Naive thymus-derived CD8-positive, alpha-beta T cell (primary cell): ENCODE data around the gene F11R. TPM values are rescaled to one million over a fixed set of nuclear protein-coding genes. Genes with fewer than 3 reads are reported as not detected.
A peak's percentile ranks its signal among the peaks of the same experiment; 100 is the strongest.
"Not testable (repeated sequence)": the region's sequence is repeated elsewhere in the genome, so short reads cannot be mapped to it uniquely, and the experiment has no call there.

Experiments
- ATAC-seq, 2 donors: fragments of 150-1000 bp; cut with Tn5 transposase in 1 of 2; sonication (Bioruptor Pico), chemical (Tn5 transposase) in 1 of 2; 1 replicate in 1 of 2; 2 replicates in 1 of 2; pipeline ENCODE4 v1.10.0; 2021; ENCODE audit warnings: mild to moderate bottlenecking in 2 of 2, moderate library complexity in 2 of 2
- POLR2A ChIA-PET: fragments of 350-600 bp; sonication (Branson Sonifier 250); formaldehyde crosslinking; loops from one replicate; lab custom pipeline; 2021; ENCODE audit warnings: antibody characterized with exemption; lab: Charles Lee
- DNase-seq, 10 donors: peaks; one replicate each; pipeline versions ENCODE4 v3.0.0 to v3.0.0-alpha.2; 2020 to 2022
- H3K27ac Mint-ChIP-seq, 10 donors: one replicate each; pipeline ENCODE4 v1.8.0; 2020 to 2022; ENCODE audit warnings: mild to moderate bottlenecking in 10 of 10, mixed read lengths in 10 of 10, moderate library complexity in 4 of 10, inconsistent platforms in 1 of 10
- H3K27me3 Mint-ChIP-seq, 5 donors: one replicate each; pipeline ENCODE4 v1.8.0; 2021 to 2022; ENCODE audit warnings: mixed read lengths in 5 of 5
- H3K36me3 Mint-ChIP-seq, 3 donors: one replicate each; pipeline ENCODE4 v1.8.0; 2020 to 2022; ENCODE audit warnings: mixed read lengths in 3 of 3, mild to moderate bottlenecking in 2 of 3, inconsistent platforms in 1 of 3
- H3K4me1 Mint-ChIP-seq, 4 donors: one replicate each; pipeline ENCODE4 v1.8.0; 2021 to 2022; ENCODE audit warnings: mixed read lengths in 4 of 4
- H3K4me3 Mint-ChIP-seq, 10 donors: one replicate each; pipeline ENCODE4 v1.8.0; 2020 to 2022; ENCODE audit warnings: mild to moderate bottlenecking in 10 of 10, mixed read lengths in 10 of 10, moderate library complexity in 6 of 10, inconsistent platforms in 1 of 10
- H3K9me3 Mint-ChIP-seq, 9 donors: one replicate each; pipeline ENCODE4 v1.8.0; 2020 to 2022; ENCODE audit warnings: mixed read lengths in 9 of 9, mild to moderate bottlenecking in 3 of 9, inconsistent platforms in 1 of 9, moderate library complexity in 1 of 9
- polyA plus RNA-seq, 3 donors: library from polyadenylated mRNA; unstranded; fragments of 300-500 nt; fragmentation: Illumina TruSeq; gene quantifications; one replicate each; pipeline ENCODE4 v1.2.3, GENCODE V29; 2021
- total RNA-seq, 8 experiments: library from RNA in 2 of 8; stranded (reverse) in 2 of 8; gene quantifications; one replicate each; pipeline ENCODE4 v1.2.3 and lab custom pipeline; 2021 to 2026

F11R gene
- total and polyA plus RNA-seq, 5 experiments from 2014 or later = 6.7 to 16.4 (median 9.0) TPM

GRCh38 chr1:161021165-161021969 is 415 bp upstream of the F11R start:
- POLR2A ChIA-PET = interaction anchor here (0.6 to 5.4 kb wide), 16 partner anchors 8 to 313 kb away, joined by 3 to 65 read pairs (median 6); partner anchors contain the start of genes ARHGAP30, DEDD, KLHDC9 and TSTD1
- peaks cover 28 to 51% (median 45%) of the 10 kb centered on the region in 4 donors for H3K4me1 Mint-ChIP-seq
- ATAC-seq (peak; percentile 94 to 97), DNase-seq (peak; percentile 78 to 95 (median 90))
- H3K9me3 Mint-ChIP-seq = no peaks in the 10 kb centered on the region
- peaks cover 0 to 2% (median 0%) of the 10 kb centered on the region in 5 donors for H3K27me3 Mint-ChIP-seq
- H3K27ac Mint-ChIP-seq = peak overlapping the region; percentile 62 to 98 (median 94)
- peaks cover 0 to 2% (median 0%) of the 10 kb centered on the region in 3 donors for H3K36me3 Mint-ChIP-seq
- peak overlapping the region; percentile 85 to 97 (median 90) for H3K4me3 Mint-ChIP-seq

- DNase-seq (no peak), ATAC-seq (no peak)
- Mint-ChIP-seq H3K4me1 (peaks cover 24 to 51% (median 43%) of the 10 kb centered on the region in 4 donors), H3K36me3 (no peaks in the 10 kb centered on the region), H3K27me3 (peaks cover 0 to 2% (median 0%) of the 10 kb centered on the region in 5 donors), H3K9me3 (no peaks in the 10 kb centered on the region), H3K27ac (peak overlapping the region; percentile 15 to 98 (median 94)), H3K4me3 (peak overlapping the region; percentile 85 to 97 (median 90))
- POLR2A ChIA-PET = interaction anchor here (0.8 to 5.4 kb wide), 10 partner anchors 8 to 223 kb away, joined by 3 to 65 read pairs (median 8); partner anchors contain the start of genes ARHGAP30, DEDD, KLHDC9 and TSTD1
Observed at GRCh38 chr1:161019751-161020495, 1.0 kb downstream of the F11R start.

- not testable (repeated sequence) for H3K27me3 Mint-ChIP-seq, H3K9me3 Mint-ChIP-seq, H3K36me3 Mint-ChIP-seq, ATAC-seq, DNase-seq
- Mint-ChIP-seq H3K27ac (peak overlapping the region in 5 of 10 donors; percentile 5 to 63 (median 41)), H3K4me1 (peaks cover 23 to 56% (median 45%) of the 10 kb centered on the region in 4 donors), H3K4me3 (peak overlapping the region in 8 of 10 donors; percentile 5 to 95 (median 65))
- POLR2A ChIA-PET = interaction anchor here (0.6 to 5.4 kb wide), 5 partner anchors 18 to 212 kb away, joined by 4 to 65 read pairs (median 12); partner anchors contain the start of genes KLHDC9, TSTD1 and USF1
Observed at GRCh38 chr1:161019111-161019660, 1.8 kb downstream of the F11R start.

- ATAC-seq (no peak), DNase-seq (no peak)
- Mint-ChIP-seq H3K36me3 (no peaks in the 10 kb centered on the region), H3K27me3 (peaks cover 0 to 2% (median 0%) of the 10 kb centered on the region in 5 donors), H3K4me1 (peaks cover 27 to 60% (median 48%) of the 10 kb centered on the region in 4 donors), H3K27ac (peak overlapping the region in 1 of 10 donors; percentile 41), H3K9me3 (no peaks in the 10 kb centered on the region), H3K4me3 (peak overlapping the region in 1 of 10 donors; percentile 6)
- POLR2A ChIA-PET = interaction anchor here (0.6 to 5.4 kb wide), 3 partner anchors 19 to 28 kb away, joined by 4 to 65 read pairs (median 46); partner anchors contain the start of genes TSTD1 and USF1
Observed at GRCh38 chr1:161018631-161018930, 2.4 kb downstream of the F11R start.

GRCh38 chr1:161017756-161018630 is 3.0 kb downstream of the F11R start:
- no peak for ATAC-seq
- Mint-ChIP-seq H3K4me3 (no peak overlapping the region), H3K9me3 (no peaks in the 10 kb centered on the region), H3K36me3 (no peaks in the 10 kb centered on the region), H3K27me3 (peaks cover 0 to 2% (median 0%) of the 10 kb centered on the region in 5 donors), H3K4me1 (peaks cover 29 to 66% (median 52%) of the 10 kb centered on the region in 4 donors), H3K27ac (peak overlapping the region in 9 of 10 donors; percentile 11 to 61 (median 30))
- DNase-seq = no peak
- POLR2A ChIA-PET = interaction anchor here (5.3 to 5.4 kb wide), 2 partner anchors 20 to 28 kb away, joined by 46 to 65 read pairs; partner anchors contain the start of genes TSTD1 and USF1

GRCh38 chr1:161017181-161017580 is 3.8 kb downstream of the F11R start:
- ATAC-seq, H3K9me3 Mint-ChIP-seq, DNase-seq, H3K36me3 Mint-ChIP-seq, H3K4me3 Mint-ChIP-seq, H3K27me3 Mint-ChIP-seq, POLR2A ChIA-PET: not testable (repeated sequence)
- Mint-ChIP-seq H3K27ac (peak overlapping the region in 7 of 10 donors; percentile 9 to 60 (median 37)), H3K4me1 (peaks cover 29 to 68% (median 56%) of the 10 kb centered on the region in 4 donors)

- POLR2A ChIA-PET = interaction anchor here (0.7 kb wide), 1 partner anchor 426 kb away, joined by 3 read pairs; no protein-coding TSS in a partner anchor
- H3K27me3 Mint-ChIP-seq, H3K36me3 Mint-ChIP-seq, DNase-seq, H3K9me3 Mint-ChIP-seq, H3K4me3 Mint-ChIP-seq, ATAC-seq: not testable (repeated sequence)
- peak overlapping the region in 6 of 10 donors; percentile 37 to 86 (median 74) for H3K27ac Mint-ChIP-seq
- H3K4me1 Mint-ChIP-seq = peaks cover 32 to 68% (median 60%) of the 10 kb centered on the region in 4 donors
Observed at GRCh38 chr1:161016683-161017082, 4.3 kb downstream of the F11R start.

GRCh38 chr1:161013488-161014230 is 7.3 kb downstream of the F11R start:
- peaks cover 0 to 2% (median 0%) of the 10 kb centered on the region in 3 donors for H3K36me3 Mint-ChIP-seq
- H3K9me3 Mint-ChIP-seq = no peaks in the 10 kb centered on the region
- POLR2A ChIA-PET = interaction anchor here (0.7 to 4.7 kb wide), 14 partner anchors 9 to 311 kb away, joined by 3 to 42 read pairs (median 4); partner anchors contain the start of genes ARHGAP30, KLHDC9, NDUFS2 and TSTD1
- peak; percentile 89 to 91 for ATAC-seq
- peak overlapping the region; percentile 73 to 89 (median 83) for H3K4me3 Mint-ChIP-seq
- H3K27me3 Mint-ChIP-seq = no peaks in the 10 kb centered on the region
- H3K27ac Mint-ChIP-seq = peak overlapping the region; percentile 86 to 99 (median 95)
- H3K4me1 Mint-ChIP-seq = peaks cover 15 to 41% (median 33%) of the 10 kb centered on the region in 4 donors
- peak; percentile 30 to 77 (median 58) for DNase-seq

- Mint-ChIP-seq H3K27ac (peak overlapping the region; percentile 86 to 99 (median 95)), H3K4me3 (peak overlapping the region; percentile 73 to 89 (median 83)), H3K36me3 (peaks cover 0 to 2% (median 0%) of the 10 kb centered on the region in 3 donors), H3K9me3 (no peaks in the 10 kb centered on the region), H3K4me1 (peaks cover 15 to 36% (median 28%) of the 10 kb centered on the region in 4 donors), H3K27me3 (no peaks in the 10 kb centered on the region)
- POLR2A ChIA-PET = interaction anchor here (0.9 to 4.7 kb wide), 11 partner anchors 9 to 190 kb away, joined by 3 to 42 read pairs (median 5); partner anchors contain the start of genes ARHGAP30, NDUFS2, TSTD1 and USF1
- DNase-seq (no peak), ATAC-seq (peak in 1 of 2 donors; percentile 43)
Observed at GRCh38 chr1:161013131-161013487, 7.8 kb downstream of the F11R start.

- H3K9me3 Mint-ChIP-seq = no peaks in the 10 kb centered on the region
- peaks cover 13 to 31% (median 25%) of the 10 kb centered on the region in 4 donors for H3K4me1 Mint-ChIP-seq
- ATAC-seq (no peak), DNase-seq (no peak)
- H3K27ac Mint-ChIP-seq = peak overlapping the region in 9 of 10 donors; percentile 9 to 98 (median 86)
- no peak overlapping the region for H3K4me3 Mint-ChIP-seq
- H3K36me3 Mint-ChIP-seq = peaks cover 0 to 2% (median 0%) of the 10 kb centered on the region in 3 donors
- POLR2A ChIA-PET = interaction anchor here (0.6 to 4.7 kb wide), 7 partner anchors 9 to 57 kb away, joined by 4 to 42 read pairs (median 7); partner anchors contain the start of genes ARHGAP30, F11R, TSTD1 and USF1
- H3K27me3 Mint-ChIP-seq = no peaks in the 10 kb centered on the region
Observed at GRCh38 chr1:161012420-161012819, 8.5 kb downstream of the F11R start.
